ENCODE data around the gene MEN1. TPM values are rescaled to one million over a fixed set of nuclear protein-coding genes. Genes with fewer than 3 reads are reported as not detected.

MEN1 gene
- total RNA-seq (10 to 100 TPM in 5 of 6 donors, 1 to 10 TPM in 1; 8.7 to 21.2 (median 12.6) TPM), polyA plus RNA-seq (10 to 100 TPM; 22.8 to 25.3 TPM)

- FAIRE-seq (peak; percentile 78), ATAC-seq (peak; percentile 95 to 98 (median 96)), DNase-seq (peak; percentile 95 to 99 (median 96))
- Histone ChIP-seq H3K4me1 (peaks cover 6 to 24% (median 19%) of the 10 kb centered on the region in 3 donors), H3K36me3 (peaks cover 0 to 3% (median 0%) of the 10 kb centered on the region in 3 donors), H3K27ac (peak within 1 kb of the TSS; percentile 15 to 68 (median 62)), H3K27me3 (no peaks in the 10 kb centered on the region), H3K4me3 (peak within 1 kb of the TSS; percentile 57 to 73 (median 68)), H3K9me3 (no peaks in the 10 kb centered on the region)
- WGBS, 2 donors: 0% methylated on average over 43 to 46 of the region's 46 CpGs
- no peak for TF ChIP-seq CTCF (IDR thresholded peaks at IDR 0.05)
- intact Hi-C loops (cut with DNase I): no loop called here
Observed at GRCh38 chr11:64810271-64810890, at the start of gene MEN1. TSS of gene MEN1 (minus strand) at chr11:64810551. CDS start at chr11:64810109, 442 bp downstream.

DNA sequence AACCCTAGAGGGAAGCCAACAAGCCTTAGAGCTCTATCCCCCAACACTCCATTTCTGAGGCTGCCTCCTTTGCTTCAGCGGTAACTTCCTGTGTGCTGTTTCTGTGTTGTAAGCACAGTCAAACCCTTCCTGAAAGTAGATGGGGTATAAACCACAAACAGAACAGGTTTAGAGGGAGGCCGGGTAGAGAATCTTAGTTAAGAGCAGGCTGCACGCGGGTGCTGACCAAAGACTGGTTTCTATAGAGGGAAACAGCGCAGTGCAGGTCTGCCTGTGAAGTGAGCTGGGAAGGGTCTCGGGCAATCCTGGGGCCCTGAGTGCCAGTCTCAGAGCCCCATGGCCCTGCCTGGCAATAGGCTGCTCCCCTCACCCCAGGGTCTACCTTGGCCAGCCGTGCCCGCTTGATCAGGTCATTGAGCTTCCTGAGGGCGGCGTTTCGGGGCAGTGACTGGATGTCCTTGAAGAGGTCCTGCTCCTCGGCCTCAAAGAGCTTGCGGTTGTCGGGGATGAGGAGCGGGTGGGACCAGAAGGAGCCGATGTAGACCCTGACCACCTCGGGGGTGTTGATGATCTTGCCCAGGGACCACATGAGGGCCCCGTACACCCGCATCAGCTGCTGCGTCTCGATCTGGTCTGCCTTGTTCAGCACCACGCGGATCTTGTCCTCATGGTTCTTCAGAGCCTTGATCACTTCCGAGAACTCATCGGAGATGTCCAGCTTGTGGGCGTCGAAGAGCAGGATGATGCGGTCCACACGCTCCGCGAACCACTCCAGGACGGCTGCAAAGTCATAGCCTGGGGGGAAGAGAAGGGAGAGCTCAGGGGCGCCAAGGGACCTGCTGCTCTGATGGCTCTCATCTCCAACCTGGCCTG lies 49.4 kb upstream of the MEN1 start:
- H3K4me3 ChIP-seq: no peak overlapping the region
- WGBS, 2 donors: 92 to 94% methylated on average over 33 of the region's 33 CpGs
- no peak overlapping the region for H3K27ac ChIP-seq
- no peaks in the 10 kb centered on the region for H3K27me3 ChIP-seq
- H3K9me3 ChIP-seq: no peaks in the 10 kb centered on the region
- H3K4me1 ChIP-seq: peaks cover 9 to 12% (median 11%) of the 10 kb centered on the region in 3 donors
- no peak for TF ChIP-seq CTCF (IDR thresholded peaks at IDR 0.05)
- FAIRE-seq (no peak), DNase-seq (peak in 1 of 6 donors; percentile 66), ATAC-seq (no peak)
- intact Hi-C loops (cut with DNase I): loop anchor here in 1 of 3 donors (10.0 kb wide), 1 partner anchor 245 kb away; no protein-coding TSS in a partner anchor
- H3K36me3 ChIP-seq: no peaks in the 10 kb centered on the region

- ATAC-seq: no peak
- no peaks in the 10 kb centered on the region for H3K9me3 ChIP-seq
- peaks cover 0 to 18% (median under 1%) of the 10 kb centered on the region in 3 donors for H3K4me1 ChIP-seq
- intact Hi-C loops (cut with DNase I): loop anchor here in 1 of 3 donors (10.0 kb wide), 1 partner anchor 246 kb away; no protein-coding TSS in a partner anchor
- H3K27ac ChIP-seq: no peak overlapping the region
- no peak for TF ChIP-seq CTCF (IDR thresholded peaks at IDR 0.05)
- 87 to 92% methylated on average over 19 of the region's 19 CpGs for whole genome bisulfite sequencing, 2 donors
- H3K4me3 ChIP-seq: no peak overlapping the region
- H3K36me3 ChIP-seq: peaks cover 0 to 9% (median 0%) of the 10 kb centered on the region in 3 donors
- H3K27me3 ChIP-seq: no peaks in the 10 kb centered on the region
- no peak for FAIRE-seq
- no peak for DNase-seq
Observed at GRCh38 chr11:64858467-64859263, 48.3 kb upstream of the MEN1 start.

- no peak for TF ChIP-seq CTCF (IDR thresholded peaks at IDR 0.05)
- WGBS, 2 donors: 95 to 98% methylated on average over 6 of the region's 6 CpGs
- intact Hi-C loops (cut with DNase I): loop anchor here in 1 of 3 donors (10.0 kb wide), 1 partner anchor 247 kb away; no protein-coding TSS in a partner anchor
- no peak overlapping the region for H3K4me3 ChIP-seq
- H3K4me1 ChIP-seq: peaks cover 0 to 18% (median 0%) of the 10 kb centered on the region in 3 donors
- ATAC-seq (no peak), FAIRE-seq (no peak), DNase-seq (no peak)
- H3K36me3 ChIP-seq: peaks cover 0 to 9% (median 0%) of the 10 kb centered on the region in 3 donors
- no peak overlapping the region for H3K27ac ChIP-seq
- H3K27me3 ChIP-seq: no peaks in the 10 kb centered on the region
- H3K9me3 ChIP-seq: no peaks in the 10 kb centered on the region
Observed at GRCh38 chr11:64857485-64857884, 47.1 kb upstream of the MEN1 start.
